Neural cell (in vitro differentiated cells): ENCODE data around the gene SAT1. TPM values are rescaled to one million over a fixed set of nuclear protein-coding genes. Genes with fewer than 3 reads are reported as not detected.

Source experiments
- H2AFZ ChIP-seq: fragments of 200-600, 300-800 bp; sonication (generic), shearing (Covaris generic); 2 replicates; pipeline ENCODE4 v1.6.0; 2014; ENCODE audit warnings: low read depth, mild to moderate bottlenecking, antibody characterized with exemption, low read length, moderate library complexity
- H3F3A ChIP-seq: fragments of 200-600 bp; shearing (Covaris generic); 2 replicates; pipeline ENCODE4 v1.6.1; 2016; ENCODE audit warnings: mild to moderate bottlenecking, moderate library complexity, mixed read lengths, antibody characterized with exemption, low read length; ENCODE audit not compliant: insufficient read depth, poor library complexity, severe bottlenecking
- H3K27ac ChIP-seq: fragments of 200-600, 300-800 bp; sonication (generic), shearing (Covaris generic); 2 replicates; pipeline ENCODE4 v1.5.1; 2014; ENCODE audit warnings: mild to moderate bottlenecking, low read length, moderate library complexity
- H3K27me3 ChIP-seq: fragments of 300-800, 200-600 bp; sonication (generic), shearing (Covaris generic); 2 replicates; pipeline ENCODE4 v1.6.0; 2014; ENCODE audit warnings: mild to moderate bottlenecking, low read depth, low read length, moderate library complexity; ENCODE audit not compliant: insufficient read depth
- H3K36me3 ChIP-seq: fragments of 300-800, 200-600 bp; sonication (generic), shearing (Covaris generic); 2 replicates; pipeline ENCODE4 v1.5.1; 2014; ENCODE audit warnings: mild to moderate bottlenecking, antibody characterized with exemption, low read length, moderate library complexity; ENCODE audit not compliant: insufficient read depth
- H3K4me2 ChIP-seq: fragments of 300-800, 200-600 bp; sonication (generic), shearing (Covaris generic); 2 replicates; pipeline ENCODE4 v1.6.0; 2014; ENCODE audit warnings: mild to moderate bottlenecking, low read length
- H3K4me3 ChIP-seq: fragments of 300-800, 200-600 bp; sonication (generic), shearing (Covaris generic); 2 replicates; pipeline ENCODE4 v1.5.1; 2014; ENCODE audit warnings: mild to moderate bottlenecking, low read length, moderate library complexity
- H3K79me2 ChIP-seq: fragments of 200-600 bp; shearing (Covaris generic); replicated peaks from 2 replicates; pipeline ENCODE4 v1.6.0; 2014; ENCODE audit warnings: mild to moderate bottlenecking, low read length, moderate library complexity; ENCODE audit not compliant: insufficient read depth
- H3K9ac ChIP-seq: fragments of 300-800, 200-600 bp; sonication (generic), shearing (Covaris generic); 2 replicates; pipeline ENCODE4 v1.6.1; 2016; ENCODE audit warnings: mild to moderate bottlenecking, low read length, mixed read lengths
- H3K9me2 ChIP-seq: fragments of 200-600 bp; shearing (Covaris generic); 2 replicates; pipeline ENCODE4 v1.6.1; 2016; ENCODE audit warnings: mild to moderate bottlenecking, low read length, mixed read lengths; ENCODE audit not compliant: insufficient read depth
- H3K9me3 ChIP-seq: fragments of 200-600, 300-800 bp; sonication (generic), shearing (Covaris generic); 2 replicates; pipeline ENCODE4 v1.6.1; 2016; ENCODE audit warnings: mild to moderate bottlenecking, mixed run types, low read length, moderate library complexity, mixed read lengths
- H4K20me1 ChIP-seq: fragments of 200-600 bp; shearing (Covaris generic); 2 replicates; pipeline ENCODE4 v1.6.1; 2016; ENCODE audit warnings: mild to moderate bottlenecking, mixed run types; ENCODE audit not compliant: insufficient read depth
- CTCF ChIP-seq: fragments of 450-650 bp; IDR thresholded peaks from 2 replicates; pipeline ENCODE4 v1.5.1; 2014; ENCODE audit warnings: antibody characterized with exemption, mild to moderate bottlenecking, moderate library complexity; ENCODE audit not compliant: poor library complexity, severe bottlenecking
- EP300 ChIP-seq: fragments of 450-650 bp; conservative IDR thresholded peaks from 2 replicates; pipeline ENCODE4 v1.6.1; 2014; ENCODE audit warnings: antibody characterized with exemption, mild to moderate bottlenecking, moderate library complexity; ENCODE audit not compliant: poor library complexity, severe bottlenecking
- EZH2 ChIP-seq: fragments of 200-600, 300-800 bp; shearing (Covaris generic), sonication (generic); IDR thresholded peaks from 2 replicates; pipeline ENCODE4 v1.6.1; 2014; ENCODE audit warnings: antibody characterized with exemption, low read length, borderline replicate concordance, mild to moderate bottlenecking; ENCODE audit not compliant: insufficient read depth, poor library complexity, severe bottlenecking
- MXI1 ChIP-seq: fragments of 450-650 bp; conservative IDR thresholded peaks from 2 replicates; pipeline ENCODE4 v1.6.1; 2014; ENCODE audit warnings: antibody characterized with exemption, mild to moderate bottlenecking; ENCODE audit not compliant: poor library complexity, severe bottlenecking
- POLR2AphosphoS5 ChIP-seq: IDR thresholded peaks from 2 replicates; pipeline ENCODE4 v1.6.1; 2012
- RAD21 ChIP-seq: fragments of 450-650 bp; conservative IDR thresholded peaks from 2 replicates; pipeline ENCODE4 v1.6.1; 2014; ENCODE audit warnings: antibody characterized with exemption, mild to moderate bottlenecking, moderate library complexity
- REST ChIP-seq: IDR thresholded peaks from 2 replicates; pipeline ENCODE4 v1.6.1; 2012; ENCODE audit warnings: borderline replicate concordance
- SMC3 ChIP-seq: fragments of 450-650 bp; conservative IDR thresholded peaks from 2 replicates; pipeline ENCODE4 v1.6.1; 2014; ENCODE audit warnings: antibody characterized with exemption, mild to moderate bottlenecking, moderate library complexity; ENCODE audit not compliant: poor library complexity
- TAF1 ChIP-seq: IDR thresholded peaks from 2 replicates; pipeline ENCODE4 v1.6.1; 2012; ENCODE audit warnings: low read depth
- polyA plus RNA-seq: library from polyadenylated mRNA; depleted of rRNA; stranded (reverse); fragments of >200 nt; gene quantifications from 2 replicates; pipeline ENCODE4 v1.2.3, GENCODE V29; 2014

SAT1 gene
- polyA plus RNA-seq, 1 donor from 2014 or later: 95.2 TPM

GRCh38 chrX:23816179-23816578 lies 33.2 kb downstream of the SAT1 start:
- no peaks in the 10 kb centered on the region for H3K27me3 ChIP-seq
- H3K36me3 ChIP-seq: no peaks in the 10 kb centered on the region
- H3F3A ChIP-seq: no peaks in the 10 kb centered on the region
- H3K9me3 ChIP-seq: no peaks in the 10 kb centered on the region
- H2AFZ ChIP-seq: no peak overlapping the region
- H3K9me2 ChIP-seq: no peaks in the 10 kb centered on the region
- H3K4me3 ChIP-seq: no peak overlapping the region
- H3K9ac ChIP-seq: no peak overlapping the region
- no peak overlapping the region for H3K27ac ChIP-seq
- no peak overlapping the region for H3K4me2 ChIP-seq
- no peaks in the 10 kb centered on the region for H4K20me1 ChIP-seq
- H3K79me2 ChIP-seq: no peaks in the 10 kb centered on the region
- TF ChIP-seq EP300 (no peak), POLR2AphosphoS5 (no peak), MXI1 (no peak), SMC3 (no peak), CTCF (no peak)

GRCh38 chrX:23817979-23818336 lies 35.0 kb downstream of the SAT1 start:
- no peaks in the 10 kb centered on the region for H3K36me3 ChIP-seq
- H4K20me1 ChIP-seq: no peaks in the 10 kb centered on the region
- H3K9ac ChIP-seq: no peak overlapping the region
- H3K9me2 ChIP-seq: no peaks in the 10 kb centered on the region
- no peaks in the 10 kb centered on the region for H3K9me3 ChIP-seq
- H3F3A ChIP-seq: no peaks in the 10 kb centered on the region
- H3K79me2 ChIP-seq: no peaks in the 10 kb centered on the region
- no peak overlapping the region for H2AFZ ChIP-seq
- H3K4me3 ChIP-seq: no peak overlapping the region
- H3K4me2 ChIP-seq: no peak overlapping the region
- TF ChIP-seq EZH2 (no peak), TAF1 (no peak)
- no peak overlapping the region for H3K27ac ChIP-seq
- H3K27me3 ChIP-seq: no peaks in the 10 kb centered on the region

GRCh38 chrX:23819385-23820234 lies 36.6 kb downstream of the SAT1 start:
- Histone ChIP-seq H3K27me3 (no peaks in the 10 kb centered on the region), H3K4me2 (no peak overlapping the region)

More at GRCh38 chrX:23819385-23820234, 36.6 kb downstream of the SAT1 start:
- Histone ChIP-seq H4K20me1 (no peaks in the 10 kb centered on the region), H3K36me3 (no peaks in the 10 kb centered on the region), H3K4me3 (no peak overlapping the region), H3K9me3 (no peaks in the 10 kb centered on the region), H3K27ac (no peak overlapping the region), H2AFZ (no peak overlapping the region), H3K79me2 (no peaks in the 10 kb centered on the region), H3K9me2 (no peaks in the 10 kb centered on the region), H3F3A (no peaks in the 10 kb centered on the region), H3K9ac (no peak overlapping the region)
- no peak for TF ChIP-seq TAF1
- no peak for TF ChIP-seq POLR2AphosphoS5
- TF ChIP-seq EZH2: no peak
- no peak for TF ChIP-seq RAD21
- TF ChIP-seq MXI1: no peak
- no peak for TF ChIP-seq CTCF
- no peak for TF ChIP-seq REST
- no peak for TF ChIP-seq SMC3
- TF ChIP-seq EP300: no peak
